Mesenchymal stem cell (in vitro differentiated cells and primary cell): ENCODE measurements around the gene CAPZB.
A peak's percentile ranks its signal among the peaks of the same experiment; 100 is the strongest.

Experiments used
- DNase-seq: peaks from one replicate; pipeline ENCODE4 v3.0.0-alpha.2; 2013
- H2AFZ ChIP-seq: one replicate; pipeline ENCODE4 v1.6.1; 2013; ENCODE audit warnings: low read depth, mild to moderate bottlenecking, control low read depth, inconsistent platforms, low read length, moderate library complexity
- H2AK5ac ChIP-seq: 2 replicates; pipeline ENCODE4 v1.6.1; 2013; ENCODE audit warnings: low read length, moderate library complexity, mild to moderate bottlenecking, inconsistent platforms; ENCODE audit not compliant: severe bottlenecking
- H2BK120ac ChIP-seq: one replicate; pipeline ENCODE4 v1.6.1; 2013; ENCODE audit warnings: low read depth, mild to moderate bottlenecking, inconsistent platforms, low read length, moderate library complexity
- H2BK12ac ChIP-seq, 2 experiments: one replicate each; pipeline ENCODE4 v1.6.1; 2013; ENCODE audit warnings: inconsistent platforms in 2 of 2, low read length in 2 of 2, mild to moderate bottlenecking in 2 of 2, moderate library complexity in 2 of 2, control low read depth in 1 of 2
- H2BK15ac ChIP-seq: one replicate; pipeline ENCODE4 v1.6.1; 2013; ENCODE audit warnings: mild to moderate bottlenecking, low read depth, inconsistent platforms; ENCODE audit not compliant: poor library complexity, severe bottlenecking
- H2BK5ac ChIP-seq: 2 replicates; pipeline ENCODE4 v1.6.1; 2013; ENCODE audit warnings: low read depth, mild to moderate bottlenecking, low read length, control low read depth, inconsistent platforms; ENCODE audit not compliant: poor library complexity, severe bottlenecking
- H3K14ac ChIP-seq, 2 experiments: one replicate each; pipeline ENCODE4 v1.6.1; 2013; ENCODE audit warnings: inconsistent platforms in 2 of 2, low read length in 2 of 2, control low read depth in 1 of 2, mild to moderate bottlenecking in 1 of 2, moderate library complexity in 1 of 2
- H3K18ac ChIP-seq, 2 experiments: one replicate each; pipeline ENCODE4 v1.6.1; 2013; ENCODE audit warnings: inconsistent platforms in 2 of 2, low read length in 2 of 2, control low read depth in 1 of 2, low read depth in 1 of 2, mild to moderate bottlenecking in 1 of 2
- H3K23ac ChIP-seq, 2 experiments: one replicate each; pipeline ENCODE4 v1.6.1; 2013; ENCODE audit warnings: inconsistent platforms in 2 of 2, low read length in 2 of 2, mild to moderate bottlenecking in 2 of 2, moderate library complexity in 2 of 2, control low read depth in 1 of 2
- H3K27ac ChIP-seq: 2 replicates; pipeline ENCODE4 v1.5.1; 2013; ENCODE audit warnings: mild to moderate bottlenecking, moderate library complexity, low read length, control low read depth, inconsistent platforms; ENCODE audit not compliant: poor library complexity, severe bottlenecking
- H3K27me3 ChIP-seq, 2 experiments: 2 replicates each; pipeline versions ENCODE4 v1.6.1 to v1.7.0; 2013; ENCODE audit warnings: low read length in 2 of 2, mild to moderate bottlenecking in 2 of 2, moderate library complexity in 2 of 2, control low read depth in 1 of 2, inconsistent platforms in 1 of 2; ENCODE audit not compliant: control insufficient read depth in 1 of 2, insufficient read depth in 1 of 2
- H3K36me3 ChIP-seq, 2 experiments: 2 replicates each; pipeline versions ENCODE4 v1.6.1 to v1.7.0; 2013; ENCODE audit warnings: low read length in 2 of 2, control low read depth in 1 of 2, inconsistent platforms in 1 of 2, low read depth in 1 of 2, mild to moderate bottlenecking in 1 of 2; ENCODE audit not compliant: insufficient read depth in 2 of 2, control insufficient read depth in 1 of 2
- H3K4ac ChIP-seq, 2 experiments: one replicate each; pipeline ENCODE4 v1.6.1; 2013; ENCODE audit warnings: inconsistent platforms in 2 of 2, low read length in 2 of 2, mild to moderate bottlenecking in 2 of 2, moderate library complexity in 2 of 2, control low read depth in 1 of 2, low read depth in 1 of 2
- H3K4me1 ChIP-seq: 2 replicates; pipeline ENCODE4 v1.6.1; 2013; ENCODE audit warnings: low read depth, low read length, control low read depth; ENCODE audit not compliant: control insufficient read depth, insufficient read depth
- H3K4me2 ChIP-seq: 2 replicates; pipeline ENCODE4 v1.6.1; 2013; ENCODE audit warnings: low read length, mild to moderate bottlenecking, inconsistent platforms; ENCODE audit not compliant: poor library complexity, severe bottlenecking
- H3K4me3 ChIP-seq, 2 experiments: 2 replicates each; pipeline versions ENCODE4 v1.5.1 to v1.7.0; 2013; ENCODE audit warnings: low read length in 2 of 2, mild to moderate bottlenecking in 2 of 2, control low read depth in 1 of 2, low read depth in 1 of 2; ENCODE audit not compliant: insufficient read depth in 1 of 2
- H3K79me1 ChIP-seq: replicated peaks from 2 replicates; pipeline ENCODE4 v1.6.1; 2013; ENCODE audit warnings: mild to moderate bottlenecking, control low read depth, low read length, inconsistent platforms; ENCODE audit not compliant: poor library complexity, severe bottlenecking
- H3K9ac ChIP-seq: 2 replicates; pipeline ENCODE4 v1.7.0; 2013; ENCODE audit warnings: mild to moderate bottlenecking, low read length, moderate library complexity
- H3K9me3 ChIP-seq: 2 replicates; pipeline ENCODE4 v1.7.0; 2013; ENCODE audit warnings: mild to moderate bottlenecking, low read length; ENCODE audit not compliant: control insufficient read depth
- H4K8ac ChIP-seq: one replicate; pipeline ENCODE4 v1.6.1; 2013; ENCODE audit warnings: inconsistent platforms, mild to moderate bottlenecking, low read length, moderate library complexity
- H4K91ac ChIP-seq: one replicate; pipeline ENCODE4 v1.6.1; 2013; ENCODE audit warnings: mild to moderate bottlenecking, low read length, inconsistent platforms
- WGBS: methylation state at CpG from one replicate; pipeline ENCODE4 v1.1.7; 2013; ENCODE audit warnings: mixed read lengths; 5-methylcytosine and 5-hydroxymethylcytosine counted together

CAPZB gene

GRCh38 chr1:19448491-19449439 is 36.6 kb downstream of the CAPZB start:
- Histone ChIP-seq H3K18ac (peak overlapping the region; percentile 48 to 71), H3K23ac (peak overlapping the region in 1 of 2 experiments; percentile 83), H2BK120ac (no peak overlapping the region), H3K9ac (peak overlapping the region; percentile 88), H3K9me3 (no peaks in the 10 kb centered on the region), H2AK5ac (peak overlapping the region; percentile 27), H4K91ac (no peak overlapping the region), H3K79me1 (peaks cover 2% of the 10 kb centered on the region), H3K27ac (peak overlapping the region; percentile 78), H3K4me3 (peak overlapping the region in 1 of 2 experiments; percentile 54), H3K14ac (no peak overlapping the region), H2AFZ (no peak overlapping the region), H2BK5ac (no peak overlapping the region), H3K4me2 (no peak overlapping the region), H3K36me3 (peaks cover 11% of the 10 kb centered on the region in 2 experiments), H3K4me1 (peaks cover 47% of the 10 kb centered on the region), H2BK15ac (no peak overlapping the region), H2BK12ac (peak overlapping the region in 1 of 2 experiments; percentile 91), H4K8ac (no peak overlapping the region), H3K4ac (peak overlapping the region in 1 of 2 experiments; percentile 78), H3K27me3 (no peaks in the 10 kb centered on the region)
- WGBS: 23% methylated on average over 19 of the region's 19 CpGs
- peak; percentile 94 for DNase-seq

GRCh38 chr1:19447550-19447949 is 37.8 kb downstream of the CAPZB start:
- H2AFZ ChIP-seq: no peak overlapping the region
- 77% methylated on average over 9 of the region's 9 CpGs for WGBS
- no peaks in the 10 kb centered on the region for H3K9me3 ChIP-seq
- H3K4me3 ChIP-seq: peak overlapping the region in 1 of 2 experiments; percentile 16
- peaks cover 11% of the 10 kb centered on the region in 2 experiments for H3K36me3 ChIP-seq
- peak overlapping the region in 1 of 2 experiments; percentile 24 for H3K4ac ChIP-seq
- H2BK12ac ChIP-seq: peak overlapping the region in 1 of 2 experiments; percentile 97
- peaks cover 2% of the 10 kb centered on the region for H3K79me1 ChIP-seq
- H2BK120ac ChIP-seq: peak overlapping the region; percentile 42
- no peaks in the 10 kb centered on the region for H3K27me3 ChIP-seq
- no peak overlapping the region for H2BK5ac ChIP-seq
- peak overlapping the region; percentile 78 for H4K91ac ChIP-seq
- DNase-seq: no peak
- H3K18ac ChIP-seq: peak overlapping the region; percentile 52 to 70
- H2BK15ac ChIP-seq: peak overlapping the region; percentile 76
- H3K23ac ChIP-seq: peak overlapping the region in 1 of 2 experiments; percentile 23
- H3K9ac ChIP-seq: peak overlapping the region; percentile 88
- H4K8ac ChIP-seq: peak overlapping the region; percentile 35
- H3K4me1 ChIP-seq: peaks cover 45% of the 10 kb centered on the region
- peak overlapping the region; percentile 96 for H2AK5ac ChIP-seq
- H3K14ac ChIP-seq: peak overlapping the region in 1 of 2 experiments; percentile 63
- H3K4me2 ChIP-seq: no peak overlapping the region
- H3K27ac ChIP-seq: peak overlapping the region; percentile 78

- Histone ChIP-seq H3K14ac (no peak overlapping the region), H3K4ac (peak overlapping the region in 1 of 2 experiments; percentile 79), H2AFZ (no peak overlapping the region), H3K4me3 (no peak overlapping the region), H3K9ac (peak overlapping the region; percentile 47), H2BK15ac (no peak overlapping the region), H3K79me1 (peaks cover 2% of the 10 kb centered on the region), H3K27ac (peak overlapping the region; percentile 69), H2BK5ac (no peak overlapping the region), H3K27me3 (no peaks in the 10 kb centered on the region), H2BK120ac (no peak overlapping the region), H3K23ac (no peak overlapping the region), H3K36me3 (peaks cover 11 to 17% of the 10 kb centered on the region in 2 experiments), H2AK5ac (peak overlapping the region; percentile 75), H3K4me2 (no peak overlapping the region), H4K8ac (no peak overlapping the region), H3K9me3 (no peaks in the 10 kb centered on the region), H4K91ac (no peak overlapping the region), H3K4me1 (peaks cover 38% of the 10 kb centered on the region), H3K18ac (peak overlapping the region; percentile 40 to 78), H2BK12ac (no peak overlapping the region)
- WGBS: 55% methylated on average over 11 of the region's 13 CpGs
- peak; percentile 51 for DNase-seq
These were observed 39.7 kb downstream of the CAPZB start for GRCh38 chr1:19445417-19446342.
